Measurements from ENCODE around the gene ERAS. TPM values are rescaled to one million over a fixed set of nuclear protein-coding genes. Genes with fewer than 3 reads are reported as not detected.

The ERAS gene
- total and polyA plus RNA-seq, 4 donors, result not detected

GRCh38 chrX:48801280-48802088, 24.8 kb upstream of the ERAS start, which contains the start of gene HDAC6:
TSS of gene HDAC6 (plus strand) at chrX:48802067. CDS start at chrX:48802693, 626 bp downstream.
- WGBS, result under 1% methylated on average over 89 of the region's 89 CpGs
- H3K27me3 ChIP-seq (ENCODE audit: control insufficient read depth in 4 of 4, insufficient read depth in 4 of 4, low read length in 3 of 4), result no peaks in the 10 kb centered on the region
- H3K4me3 ChIP-seq (ENCODE audit: low read depth in 1 of 3, low read length in 3 of 3), result peak within 1 kb of the TSS; percentile 62 to 74 (median 64)
- peaks cover 0 to 7% (median 3%) of the 10 kb centered on the region in 4 donors for H3K36me3 ChIP-seq (ENCODE audit: control insufficient read depth in 4 of 4, insufficient read depth in 3 of 4, low read depth in 1 of 4, low read length in 3 of 4)
- H3K4me1 ChIP-seq (ENCODE audit: control insufficient read depth in 4 of 4, insufficient read depth in 4 of 4, low read length in 3 of 4), result peaks cover 2 to 14% (median 5%) of the 10 kb centered on the region in 4 donors
- no peaks in the 10 kb centered on the region for H3K9me3 ChIP-seq (ENCODE audit: control insufficient read depth in 4 of 4, low read length in 3 of 4)
- DNase-seq (ENCODE audit: low spot score), result peak; percentile 91
- peak within 1 kb of the TSS in 1 of 2 donors; percentile 96 for H3K9ac ChIP-seq (ENCODE audit: low read depth in 1 of 2, low read length in 2 of 2)
- H3K27ac ChIP-seq (ENCODE audit: low read depth in 1 of 2, low read length in 2 of 2), result peak within 1 kb of the TSS; percentile 95 to 96
- TF ChIP-seq GABPA (IDR thresholded peaks at IDR 0.05 in 1 of 2, conservative IDR thresholded peaks at IDR 0.05 in 1 of 2), result no peak
- no peak for TF ChIP-seq MAX (IDR thresholded peaks at IDR 0.05)
- TF ChIP-seq YY1 (IDR thresholded peaks at IDR 0.05), result no peak
- TF ChIP-seq HNF4A (conservative IDR thresholded peaks at IDR 0.05), result no peak
- TF ChIP-seq RXRA (IDR thresholded peaks at IDR 0.05), result no peak
- TF ChIP-seq HNF4G (IDR thresholded peaks at IDR 0.05), result no peak
- no peak for TF ChIP-seq NR2F2 (IDR thresholded peaks at IDR 0.05)
- peak; percentile 58 for TF ChIP-seq TAF1 (conservative IDR thresholded peaks at IDR 0.05)
- TF ChIP-seq ATF3 (IDR thresholded peaks at IDR 0.05), result no peak
- no peak for TF ChIP-seq CTCF (IDR thresholded peaks at IDR 0.05; ENCODE audit: low read depth, low read length, missing input control)
- TF ChIP-seq RAD21 (IDR thresholded peaks at IDR 0.05), result no peak
- TF ChIP-seq FOXA2 (IDR thresholded peaks at IDR 0.05), result no peak
- TF ChIP-seq SP1 (IDR thresholded peaks at IDR 0.05), result peak; percentile 82
- TF ChIP-seq FOXA1 (IDR thresholded peaks at IDR 0.05), result peak; percentile 24
- TF ChIP-seq REST (IDR thresholded peaks at IDR 0.05), result peak; percentile 30
- TF ChIP-seq JUND (IDR thresholded peaks at IDR 0.05), result no peak
- peak; percentile 98 for TF ChIP-seq ZBTB33 (IDR thresholded peaks at IDR 0.05)
- TF ChIP-seq EGR1 (IDR thresholded peaks at IDR 0.05; ENCODE audit: low read depth in 2 of 2), result no peak

Data from liver (tissue), 9 donors.